Fibroblast of mammary gland (primary cell): ENCODE data around the gene SNAP25.

Source experiments
- DNase-seq: peaks from one replicate; pipeline ENCODE4 v3.0.0-alpha.2; 2010; ENCODE audit warnings: low read depth
- H3K4me3 ChIP-seq: 2 replicates; pipeline ENCODE4 v1.5.1; 2011; ENCODE audit warnings: low read depth, mild to moderate bottlenecking, low read length, moderate library complexity; ENCODE audit not compliant: control insufficient read depth
- CTCF ChIP-seq: conservative IDR thresholded peaks from 2 replicates; pipeline ENCODE4 v1.5.1; 2011; ENCODE audit warnings: low read depth, low read length, inconsistent platforms; ENCODE audit not compliant: control insufficient read depth, insufficient read depth

Gene SNAP25

GRCh38 chr20:10218536-10219451, at the start of gene SNAP25:
Gene SNAP25, plus strand, starts transcription at chr20:10218830. Its CDS starts 56,662 bp downstream, at chr20:10275492.
- DNase-seq, result peak; percentile 93
- H3K4me3 ChIP-seq, result peak within 1 kb of the TSS; percentile 67
- TF ChIP-seq CTCF, result no peak

GRCh38 chr20:10169752-10170151, 48.9 kb upstream of the SNAP25 start:
- no peak for TF ChIP-seq CTCF
- DNase-seq, result no peak

DNA sequence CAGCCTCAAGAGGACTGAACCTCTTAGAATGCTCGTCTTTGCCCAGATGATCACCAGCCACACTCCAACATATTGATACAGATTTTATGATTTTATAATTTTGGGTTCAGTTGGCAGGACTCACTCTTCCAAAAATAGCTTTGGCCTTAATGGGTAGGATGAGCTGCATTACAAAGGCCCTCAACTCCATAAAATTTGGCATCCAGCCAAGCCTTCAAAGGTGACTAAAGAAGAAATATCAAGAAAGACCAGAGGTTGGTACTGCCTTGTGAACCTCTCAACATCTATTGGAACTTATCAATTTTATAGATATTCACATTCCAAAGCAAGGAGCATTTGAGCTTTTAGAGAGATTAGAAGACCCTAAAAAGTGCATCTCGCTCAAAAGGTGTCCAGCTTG, 48.4 kb upstream of the SNAP25 start:
- no peak for TF ChIP-seq CTCF
- no peak for DNase-seq

More at GRCh38 chr20:10169752-10170151, 48.9 kb upstream of the SNAP25 start:
- no peak overlapping the region for H3K4me3 ChIP-seq

GRCh38 chr20:10171864-10172751, 46.5 kb upstream of the SNAP25 start:
- H3K4me3 ChIP-seq, result peak overlapping the region; percentile 46
- DNase-seq, result peak; percentile 43

More for the DNA sequence above, 48.4 kb upstream of the SNAP25 start:
- no peak overlapping the region for H3K4me3 ChIP-seq

GRCh38 chr20:10172998-10173655, 45.5 kb upstream of the SNAP25 start:
- DNase-seq, result no peak
- TF ChIP-seq CTCF, result no peak
- H3K4me3 ChIP-seq, result no peak overlapping the region

More at GRCh38 chr20:10171864-10172751, 46.5 kb upstream of the SNAP25 start:
- no peak for TF ChIP-seq CTCF

- no peak for TF ChIP-seq CTCF
- DNase-seq, result no peak
- no peak overlapping the region for H3K4me3 ChIP-seq
Observed at GRCh38 chr20:10174400-10174799, 44.2 kb upstream of the SNAP25 start.
